NCI-H1417 (cell line): Measurements from ENCODE around the gene NOS3.
A peak's percentile ranks its signal among the peaks of the same experiment; 100 is the strongest.

Source experiments
- DNase-seq, 3 experiments: peaks; one replicate each; lab custom pipeline; 2025; lab: John Stamatoyannopoulos, UW

The NOS3 gene

DNA sequence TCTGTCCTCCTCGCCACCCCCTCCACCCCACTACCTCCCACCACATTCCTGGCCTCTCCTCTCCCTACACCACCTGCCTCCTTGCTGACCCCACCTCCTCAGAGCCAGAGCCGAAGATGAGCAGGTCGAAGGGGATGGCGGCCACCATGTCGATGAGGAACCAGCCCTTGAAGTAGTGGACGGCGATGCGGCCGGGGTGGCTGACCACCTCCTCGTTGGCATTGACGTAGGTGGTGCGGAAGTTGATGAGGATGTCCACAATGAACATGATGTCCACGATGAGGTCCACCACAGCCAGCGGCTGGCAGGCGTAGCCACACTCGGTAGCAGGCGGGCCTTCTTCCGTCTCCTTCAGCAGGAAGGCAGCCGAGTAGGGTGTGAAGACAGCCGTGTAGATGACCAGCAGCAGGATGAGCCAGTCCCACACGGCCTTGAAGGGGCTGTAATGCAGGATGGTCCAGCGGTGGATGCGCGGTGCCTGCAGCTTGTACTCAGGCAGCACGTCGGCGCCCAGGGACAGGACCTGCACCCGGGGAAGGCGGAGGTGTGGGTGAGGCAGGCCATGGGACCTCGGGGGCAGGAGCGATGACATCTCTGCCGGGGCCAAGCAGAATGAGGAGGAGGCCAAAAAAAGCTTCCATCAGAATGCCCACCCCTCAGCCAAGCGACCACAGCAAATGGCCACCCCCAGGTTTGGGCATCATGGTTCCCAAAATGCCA lies 38.3 kb upstream of the NOS3 start:
- DNase-seq, result no peak

GRCh38 chr7:150953061-150953997 lies 37.5 kb upstream of the NOS3 start:
- DNase-seq, result no peak

DNA sequence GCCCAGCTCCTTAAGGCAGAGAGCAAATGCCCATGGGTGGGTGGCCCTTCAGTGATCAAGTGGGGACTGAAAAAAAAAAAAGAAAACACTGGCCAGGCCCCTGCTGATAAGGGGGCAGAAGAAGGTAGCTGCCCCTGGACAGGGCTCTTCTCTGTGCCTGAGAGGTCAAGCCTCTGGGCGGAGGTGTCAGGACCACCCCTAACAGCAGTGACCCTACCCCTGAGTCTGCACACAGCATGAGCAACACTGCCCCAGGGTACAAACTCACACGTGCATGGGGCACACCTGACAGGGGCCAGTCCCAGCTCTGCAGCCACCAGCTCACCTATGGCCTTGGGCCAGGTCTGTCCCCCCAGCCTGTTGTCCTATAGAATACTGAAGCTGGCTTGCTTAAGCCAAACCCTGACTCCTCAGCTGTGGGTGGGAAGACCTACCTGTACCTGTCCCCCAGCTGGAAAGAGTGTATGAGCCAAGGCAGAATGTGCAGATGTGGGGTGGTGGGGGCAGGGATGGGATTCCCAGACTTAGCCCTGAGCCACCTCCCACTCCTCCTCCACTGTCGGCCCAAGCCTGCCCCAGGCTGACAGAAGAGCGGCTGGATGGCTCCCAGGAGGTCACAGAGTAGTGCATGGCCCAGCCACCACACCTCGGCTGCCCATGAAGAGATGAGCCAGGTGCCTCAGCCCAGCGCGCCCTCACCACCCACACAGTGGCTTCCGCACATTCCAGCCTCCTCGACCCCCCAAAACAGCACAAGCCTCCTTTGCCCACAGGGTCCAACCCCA lies 36.4 kb upstream of the NOS3 start:
- DNase-seq, result no peak

DNA sequence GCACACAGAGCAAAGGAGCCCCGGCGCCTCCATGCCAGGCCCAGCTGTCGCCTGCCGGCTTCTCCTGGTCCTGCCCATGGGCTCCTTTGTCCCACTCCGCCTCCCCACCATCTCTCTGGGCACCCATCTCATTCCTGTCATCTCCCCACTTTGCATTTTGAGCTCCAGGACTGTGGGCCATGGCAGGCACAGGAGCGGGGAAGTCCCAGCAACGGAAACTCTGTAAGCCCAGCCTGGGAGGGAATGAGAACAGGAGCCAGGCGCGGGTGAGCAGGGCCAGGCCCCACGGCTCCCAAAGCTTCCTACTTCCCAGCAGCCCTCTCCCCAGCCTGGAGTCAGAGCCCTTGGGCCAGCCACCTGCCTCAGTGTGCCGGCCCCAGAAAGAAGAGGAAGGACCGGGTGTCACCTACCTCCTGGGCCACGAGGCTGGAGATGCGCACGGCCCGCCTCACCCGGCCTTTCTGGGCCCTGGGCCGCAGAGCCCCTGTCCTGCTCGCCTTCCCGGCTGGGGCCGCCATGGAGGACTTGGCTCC lies 35.8 kb upstream of the NOS3 start:
- no peak for DNase-seq

DNA sequence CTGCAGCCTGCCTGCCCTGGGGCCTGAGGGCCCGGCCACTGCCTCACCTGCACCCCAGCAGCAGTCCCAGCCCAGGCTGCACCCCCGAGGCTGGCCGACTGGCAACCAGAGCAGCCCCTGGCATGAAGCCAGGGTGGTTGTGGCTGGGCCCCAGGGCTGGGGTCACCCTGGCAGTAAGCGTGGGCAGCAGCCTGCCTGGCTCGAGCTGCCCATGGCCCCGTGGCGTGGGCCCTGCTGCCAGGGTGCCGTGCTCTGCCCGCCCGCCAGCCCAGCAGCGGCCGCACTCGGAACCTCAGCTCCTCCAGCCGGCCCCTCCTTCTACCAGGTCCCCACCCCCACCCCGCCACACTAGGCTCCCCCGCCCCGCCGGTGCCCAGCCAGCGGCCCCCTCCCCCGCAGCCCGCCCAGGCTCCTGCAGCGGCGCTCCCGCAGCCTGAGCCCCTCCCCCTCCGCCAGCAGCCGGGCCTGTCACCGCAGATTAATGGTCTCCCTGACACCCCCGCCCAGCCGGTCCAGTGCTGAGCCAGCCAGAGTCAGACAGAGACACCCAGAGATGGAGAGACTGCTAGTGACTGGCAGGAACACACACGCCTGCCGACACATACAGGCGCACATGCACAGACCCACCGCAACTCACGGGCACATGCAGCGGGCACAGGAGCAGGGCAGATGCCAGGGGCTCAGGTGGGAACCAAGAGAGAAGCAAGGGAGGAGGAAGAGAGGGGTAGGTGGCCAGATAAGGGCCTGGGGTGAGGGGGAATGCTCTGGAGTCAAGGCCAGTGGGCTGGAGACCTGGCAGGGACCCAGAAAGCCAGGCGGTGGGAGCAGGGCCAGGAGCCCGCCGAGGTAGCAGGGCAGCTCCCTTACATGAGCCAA lies 35.1 kb upstream of the NOS3 start:
- peak; percentile 14 to 94 (median 92) for DNase-seq

DNA sequence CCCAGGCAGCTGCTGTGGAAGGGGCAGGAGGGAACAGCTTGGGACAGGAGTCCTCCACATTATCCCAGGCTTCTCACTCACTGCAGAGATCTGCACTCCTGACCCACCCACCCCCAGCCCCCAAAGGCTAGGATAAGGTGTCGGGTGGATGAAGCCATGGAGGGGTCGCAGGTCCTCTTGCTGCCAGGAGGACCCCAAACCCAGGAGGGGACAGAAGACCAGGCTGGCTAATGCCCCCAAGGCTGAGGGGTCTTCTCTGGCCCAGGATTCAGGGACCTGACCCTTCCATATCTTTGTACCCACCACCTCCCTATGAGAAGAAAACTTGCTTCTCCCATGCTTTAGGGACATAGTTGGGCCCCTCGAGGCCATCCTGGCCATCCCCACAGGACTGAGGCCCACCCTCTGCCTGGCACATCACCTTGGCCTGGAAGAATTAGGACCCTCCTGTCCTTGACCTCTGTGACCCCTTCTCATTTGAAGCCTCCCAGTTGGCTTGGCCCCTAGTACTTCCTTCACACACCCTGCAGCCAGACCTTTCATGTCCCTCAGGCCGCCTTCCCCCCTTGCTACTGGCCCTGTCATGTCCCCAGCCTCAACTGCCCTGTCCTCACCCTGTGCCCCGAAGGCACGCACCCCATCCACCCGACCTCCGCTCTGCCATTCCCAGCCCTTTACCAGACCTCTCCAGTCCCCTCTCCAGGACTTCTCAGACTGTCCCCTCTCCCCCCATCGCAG lies 34.3 kb upstream of the NOS3 start:
- DNase-seq, result no peak

GRCh38 chr7:150957133-150958020 lies 33.4 kb upstream of the NOS3 start:
- no peak for DNase-seq

DNA sequence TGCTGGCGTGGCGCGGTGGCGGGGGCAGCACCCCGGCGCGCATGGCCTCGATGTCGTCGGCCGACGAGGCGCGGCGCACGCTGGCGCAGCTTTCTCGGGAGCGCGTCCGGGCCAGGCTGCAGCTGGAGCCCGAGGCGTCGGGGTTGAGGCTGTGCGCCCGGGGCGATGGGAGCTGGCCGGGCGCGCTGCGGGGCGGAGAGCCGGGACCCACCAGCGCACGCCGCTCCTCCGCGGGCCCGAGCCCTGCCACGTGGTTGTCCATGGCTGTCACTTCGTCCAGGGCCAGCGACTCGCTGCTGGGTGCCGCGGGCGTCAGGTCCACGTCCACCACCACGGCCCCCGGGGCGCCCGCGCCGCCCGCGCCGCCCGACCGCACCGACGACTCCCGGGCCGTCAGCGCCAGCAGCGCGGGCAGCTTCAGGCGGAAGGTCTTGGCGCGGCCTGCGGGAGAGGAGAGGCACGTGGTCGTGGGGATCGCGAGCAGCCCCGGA lies 32.7 kb upstream of the NOS3 start:
- DNase-seq, result no peak

DNA sequence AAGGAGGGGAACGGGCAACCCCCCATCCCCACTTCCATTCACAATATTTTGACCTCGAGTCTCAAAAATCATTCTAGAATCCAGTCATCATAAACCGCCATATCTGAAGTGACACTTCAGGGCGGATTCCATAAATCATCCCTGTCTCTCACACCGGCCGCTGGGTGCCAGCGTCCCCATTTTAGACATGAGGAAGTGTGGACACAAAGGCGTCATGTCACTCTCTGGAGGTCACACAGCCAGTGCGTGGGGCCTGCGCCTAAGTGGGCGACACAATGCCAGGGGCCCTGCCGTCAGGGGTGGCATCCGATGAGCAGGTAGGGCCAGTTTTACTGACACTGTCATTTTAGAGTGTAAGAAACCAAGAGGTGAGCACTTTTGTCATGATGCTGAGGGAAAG lies 32.2 kb upstream of the NOS3 start:
- DNase-seq, result no peak

- no peak for DNase-seq
Observed at GRCh38 chr7:150959081-150959480, 31.7 kb upstream of the NOS3 start.

DNA sequence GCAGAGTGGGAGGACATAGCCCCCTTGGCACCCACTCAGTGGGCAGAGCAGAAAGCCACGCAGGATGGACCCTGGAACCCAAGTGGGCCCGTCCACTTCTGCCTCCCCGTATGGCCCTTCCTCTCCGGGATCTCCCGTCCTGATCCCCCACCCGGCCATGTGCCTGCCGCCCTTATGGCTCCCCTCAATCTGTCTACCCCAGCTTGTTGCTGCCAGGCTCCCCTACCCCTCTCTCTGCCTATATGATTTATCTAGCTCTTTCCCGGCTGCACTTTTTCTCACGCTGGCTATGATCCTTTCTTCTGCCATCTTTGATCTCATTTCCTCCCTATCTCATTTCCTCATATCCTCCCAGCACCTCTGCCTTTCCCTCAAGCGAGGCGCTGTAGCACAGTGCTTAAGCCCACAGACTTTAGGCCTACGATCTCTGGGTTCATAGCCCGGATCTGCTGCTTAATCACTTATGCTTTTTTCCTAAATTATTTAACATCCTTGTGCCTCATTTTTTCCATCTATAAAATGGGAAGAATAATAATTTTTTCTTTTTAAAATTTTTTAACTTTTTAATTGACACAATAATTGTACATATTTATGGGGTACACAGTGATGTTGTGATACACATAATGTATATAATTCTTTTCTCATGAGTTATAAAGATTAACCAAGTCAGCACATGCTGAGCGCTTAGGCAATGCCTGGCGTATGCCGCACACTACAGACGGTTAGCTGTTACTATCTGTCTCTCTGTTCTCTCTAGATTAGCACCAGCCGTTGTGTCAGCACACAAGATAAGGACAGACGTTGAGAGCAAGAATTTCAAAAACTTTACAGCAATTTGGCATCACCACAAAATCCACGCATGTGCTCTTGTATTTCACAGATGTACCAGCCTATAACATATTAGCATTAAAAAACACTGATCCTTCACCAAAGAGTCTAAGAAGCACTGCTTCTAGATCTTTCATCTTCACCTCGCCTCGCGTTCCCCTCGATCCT lies 30.8 kb upstream of the NOS3 start:
- DNase-seq, result no peak

DNA sequence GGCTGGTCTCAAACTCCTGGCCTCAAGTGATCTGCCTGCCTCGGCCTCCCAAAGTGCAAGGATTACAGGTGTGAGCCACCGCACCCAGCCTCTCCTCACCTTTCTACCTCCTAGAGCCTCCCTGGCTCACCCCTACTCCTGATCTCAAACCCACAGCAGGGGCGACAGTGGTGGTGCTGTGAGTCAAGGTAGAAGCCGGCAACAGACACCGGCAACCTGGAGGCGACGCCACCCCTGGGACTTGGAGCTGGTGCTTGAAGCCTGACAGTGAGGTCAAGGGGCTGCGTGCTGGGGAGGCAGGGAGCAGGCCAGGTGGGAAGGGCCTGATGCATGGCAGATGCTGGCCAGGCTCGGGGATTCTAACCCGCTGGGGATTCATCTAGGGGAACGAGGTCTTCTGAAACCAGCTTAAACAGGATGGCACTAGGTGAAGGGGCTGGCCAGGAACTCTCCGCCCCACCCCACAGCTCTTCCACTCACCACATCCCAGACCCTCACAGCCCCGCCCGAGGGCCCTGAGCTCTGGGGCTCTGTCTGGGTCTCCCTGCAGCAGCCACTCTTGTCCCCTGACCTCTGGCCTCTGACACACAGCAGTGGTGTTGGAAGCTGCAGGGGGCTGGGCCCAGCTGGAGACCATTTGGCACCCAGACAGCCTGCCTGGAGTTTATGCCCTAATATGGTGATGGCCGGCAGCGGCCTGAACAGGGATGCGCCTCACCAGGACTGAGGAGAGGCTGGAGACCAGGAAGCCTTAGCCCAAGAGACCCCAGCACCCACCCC lies 29.1 kb upstream of the NOS3 start:
- DNase-seq, result no peak

DNA sequence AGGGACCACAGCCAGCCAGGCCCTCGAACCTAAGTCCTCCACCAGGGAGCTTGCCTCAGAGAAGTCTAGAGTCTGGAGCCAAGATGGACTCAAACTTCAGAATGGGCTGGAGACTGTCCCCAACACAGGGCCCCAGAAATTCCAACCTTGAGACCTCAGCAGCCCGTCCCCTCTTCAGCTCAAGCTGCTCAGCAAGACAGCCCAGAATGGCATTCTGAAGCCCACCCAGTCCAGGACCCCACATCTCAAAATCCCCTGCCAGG lies 28.6 kb upstream of the NOS3 start:
- no peak for DNase-seq

- DNase-seq, result peak in 2 of 3 experiments; percentile 36 to 53
Observed at GRCh38 chr7:150962553-150963399, 28.0 kb upstream of the NOS3 start.

DNA sequence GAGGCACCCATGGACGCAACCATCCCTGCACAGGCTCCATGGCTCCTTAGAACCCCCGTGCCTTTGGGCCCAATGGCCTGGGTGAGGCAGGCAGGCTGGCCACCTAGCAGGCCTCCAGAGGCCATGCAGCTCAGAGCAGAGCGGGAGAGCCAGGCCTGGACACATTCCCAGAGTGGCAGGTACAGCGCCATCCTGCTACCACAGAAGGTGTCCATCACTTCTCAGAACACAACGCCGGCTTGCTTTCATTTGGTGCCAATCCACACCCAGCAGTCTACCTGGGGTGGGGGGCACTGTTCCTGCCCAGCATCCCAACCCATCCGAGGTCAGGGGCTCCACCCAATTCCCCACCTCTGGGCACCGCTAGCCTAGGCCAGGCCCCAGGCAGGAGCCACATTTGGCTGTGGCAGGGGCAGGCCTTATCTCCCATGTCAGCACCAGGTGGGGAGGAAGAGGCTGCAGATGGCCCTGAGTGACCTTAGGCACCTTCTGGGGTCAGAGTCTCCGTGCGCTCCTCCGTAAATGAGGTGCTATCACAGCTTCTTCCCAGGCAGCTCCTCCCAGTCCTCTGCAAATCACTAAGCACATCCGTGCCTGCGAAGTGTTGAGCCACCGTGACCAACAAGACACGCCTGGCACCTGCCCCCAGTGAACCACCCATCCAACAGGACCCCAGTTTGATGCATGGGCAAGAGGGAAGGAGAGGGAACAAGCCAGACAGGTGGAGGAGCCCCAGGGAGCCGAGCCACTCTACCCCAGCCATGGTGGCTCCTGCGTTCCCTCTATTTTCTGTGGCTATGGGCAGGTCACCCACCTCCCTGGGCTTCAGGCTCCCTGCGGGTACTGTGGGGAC lies 26.9 kb upstream of the NOS3 start:
- peak in 1 of 3 experiments; percentile 56 for DNase-seq
